GM23338 (cell line): ENCODE data around the gene BBS10. TPM values are rescaled to one million over a fixed set of nuclear protein-coding genes. Genes with fewer than 3 reads are reported as not detected.

Experiments used
- ATAC-seq: fragments of 200-7000 bp; cut with Tn5 transposase; 3 replicates; pipeline ENCODE4 v1.9.1; 2020
- DNase-seq: peaks from one replicate; pipeline ENCODE4 v3.0.0-alpha.2; 2015; ENCODE audit warnings: low spot score
- H2AFZ ChIP-seq: fragments of 200-600 bp; sonication (generic); 2 replicates; pipeline ENCODE4 v1.8.0; 2016; ENCODE audit warnings: antibody characterized with exemption, mild to moderate bottlenecking, moderate library complexity
- H3F3A ChIP-seq: fragments of 200-600 bp; sonication (generic); replicated peaks from 2 replicates; pipeline ENCODE4 v1.8.0; 2017; ENCODE audit warnings: antibody characterized with exemption, mixed run types, low read depth
- H3K27ac ChIP-seq: fragments of 200-600 bp; sonication (generic); 2 replicates; pipeline ENCODE4 v1.6.1; 2016; ENCODE audit warnings: low read depth
- H3K27me3 ChIP-seq: fragments of 200-600 bp; sonication (generic); 2 replicates; pipeline ENCODE4 v1.8.0; 2016; ENCODE audit warnings: mild to moderate bottlenecking, mixed run types, moderate library complexity; ENCODE audit not compliant: insufficient read depth
- H3K36me3 ChIP-seq: fragments of 200-600 bp; sonication (generic); 2 replicates; pipeline ENCODE4 v1.8.0; 2016; ENCODE audit warnings: mild to moderate bottlenecking; ENCODE audit not compliant: insufficient read depth
- H3K4me1 ChIP-seq: fragments of 200-600 bp; sonication (generic); 2 replicates; pipeline ENCODE4 v1.8.0; 2016; ENCODE audit warnings: mild to moderate bottlenecking, moderate library complexity; ENCODE audit not compliant: insufficient read depth
- H3K4me2 ChIP-seq: fragments of 200-600 bp; sonication (generic); 2 replicates; pipeline ENCODE4 v1.7.1; 2017; ENCODE audit warnings: mixed run types
- H3K4me3 ChIP-seq: fragments of 200-600 bp; sonication (generic); 2 replicates; pipeline ENCODE4 v1.6.1; 2016; ENCODE audit warnings: mixed run types
- H3K79me2 ChIP-seq: fragments of 200-600 bp; sonication (generic); replicated peaks from 2 replicates; pipeline ENCODE4 v1.8.0; 2017; ENCODE audit warnings: mild to moderate bottlenecking; ENCODE audit not compliant: insufficient read depth
- H3K9me2 ChIP-seq: fragments of 200-600 bp; sonication (generic); 2 replicates; pipeline ENCODE4 v1.8.0; 2017; ENCODE audit not compliant: insufficient read depth
- H4K20me1 ChIP-seq: fragments of 200-600 bp; sonication (generic); replicated peaks from 2 replicates; pipeline ENCODE4 v1.8.0; 2017; ENCODE audit warnings: mild to moderate bottlenecking; ENCODE audit not compliant: insufficient read depth
- H3K27ac Mint-ChIP-seq: 2 replicates; pipeline ENCODE4 v1.8.0; 2020; ENCODE audit warnings: inconsistent platforms, mild to moderate bottlenecking, moderate library complexity, mixed read lengths
- H3K27me3 Mint-ChIP-seq: 3 replicates; pipeline ENCODE4 v1.8.0; 2022; ENCODE audit warnings: low read depth, mild to moderate bottlenecking, moderate library complexity, mixed read lengths, inconsistent platforms; ENCODE audit not compliant: insufficient read depth, poor library complexity
- H3K36me3 Mint-ChIP-seq: 3 replicates; pipeline ENCODE4 v1.8.0; 2021; ENCODE audit warnings: low read depth, mild to moderate bottlenecking, inconsistent platforms, moderate library complexity, mixed read lengths
- H3K4me1 Mint-ChIP-seq: 3 replicates; pipeline ENCODE4 v1.8.0; 2020; ENCODE audit warnings: mild to moderate bottlenecking, inconsistent platforms, mixed read lengths
- H3K4me3 Mint-ChIP-seq: 3 replicates; pipeline ENCODE4 v1.8.0; 2021; ENCODE audit warnings: moderate library complexity, mild to moderate bottlenecking, inconsistent platforms, mixed read lengths
- H3K9me3 Mint-ChIP-seq: 3 replicates; pipeline ENCODE4 v1.8.0; 2020; ENCODE audit warnings: moderate library complexity, mild to moderate bottlenecking, inconsistent platforms, mixed read lengths
- CREB1 ChIP-seq: fragments of 250-450 bp; sonication (Bioruptor Pico); IDR thresholded peaks from 2 replicates; pipeline ENCODE4 v1.5.0; 2020; ENCODE audit warnings: low read depth, mild to moderate bottlenecking, moderate library complexity
- CTCF ChIP-seq, 2 experiments: fragments of 200-600 bp in 1 of 2; sonication (generic) in 1 of 2; conservative IDR thresholded peaks; 2 replicates each; pipeline versions ENCODE4 v1.5.1 to v1.6.1; 2016 to 2017; ENCODE audit warnings: antibody characterized with exemption in 2 of 2, low read depth in 2 of 2, mild to moderate bottlenecking in 2 of 2, moderate library complexity in 1 of 2
- ETS1 ChIP-seq: IDR thresholded peaks from 2 replicates; pipeline ENCODE4 v1.6.1; 2016; ENCODE audit warnings: antibody characterized with exemption
- EZH2 ChIP-seq: fragments of 200-600 bp; sonication (generic); IDR thresholded peaks from one replicate; pipeline ENCODE4 v1.8.0; 2017; ENCODE audit warnings: antibody characterized with exemption, mild to moderate bottlenecking, low read depth; ENCODE audit not compliant: unreplicated experiment
- EZH2phosphoT487 ChIP-seq: fragments of 200-600 bp; sonication (generic); IDR thresholded peaks from one replicate; pipeline ENCODE4 v1.8.1; 2018; ENCODE audit warnings: antibody characterized with exemption; ENCODE audit not compliant: unreplicated experiment
- JUNB ChIP-seq: IDR thresholded peaks from one replicate; pipeline ENCODE4 v1.6.1; 2016; ENCODE audit warnings: antibody characterized with exemption; ENCODE audit not compliant: unreplicated experiment
- NANOG ChIP-seq: IDR thresholded peaks from 2 replicates; pipeline ENCODE4 v1.6.1; 2016; ENCODE audit warnings: antibody characterized with exemption, borderline replicate concordance
- POLR2AphosphoS5 ChIP-seq: IDR thresholded peaks from 2 replicates; pipeline ENCODE4 v1.6.1; 2016; ENCODE audit warnings: antibody characterized with exemption, low read depth
- REST ChIP-seq: IDR thresholded peaks from one replicate; pipeline ENCODE4 v1.6.1; 2018; ENCODE audit warnings: antibody characterized with exemption; ENCODE audit not compliant: unreplicated experiment
- STAT1 ChIP-seq: IDR thresholded peaks from one replicate; pipeline ENCODE4 v1.6.1; 2016; ENCODE audit warnings: antibody characterized with exemption; ENCODE audit not compliant: unreplicated experiment
- ZNF114 ChIP-seq: fragments of 250-450 bp; sonication (Bioruptor Pico); IDR thresholded peaks from 2 replicates; pipeline ENCODE4 v1.5.0; 2020; ENCODE audit warnings: mild to moderate bottlenecking, moderate library complexity
- ZNF331 ChIP-seq: fragments of 250-450 bp; sonication (Bioruptor Pico); IDR thresholded peaks from 2 replicates; pipeline ENCODE4 v1.5.0; 2020; ENCODE audit warnings: low read depth, mild to moderate bottlenecking, moderate library complexity
- ZNF462 ChIP-seq: fragments of 250-450 bp; sonication (Bioruptor Pico); IDR thresholded peaks from 2 replicates; pipeline ENCODE4 v1.5.0; 2020; ENCODE audit warnings: mild to moderate bottlenecking, moderate library complexity
- polyA plus RNA-seq: library from polyadenylated mRNA; unstranded; fragments of >200 nt; fragmentation: Nextera tagmentation; extraction: Ambion mirVana; gene quantifications from 2 replicates; pipeline ENCODE4 v1.2.1, GENCODE V29; 2016
- total RNA-seq: library from RNA; depleted of rRNA; stranded (reverse); fragments of >200 nt; shearing (Covaris generic); gene quantifications from 2 replicates; pipeline ENCODE4 v1.2.3, GENCODE V29; 2014

BBS10 gene
- total and polyA plus RNA-seq, 2 experiments from 2014 or later = 5.2 to 12.8 TPM

GRCh38 chr12:76387614-76388013, 39.4 kb upstream of the BBS10 start:
- Mint-ChIP-seq H3K9me3 (no peaks in the 10 kb centered on the region), H3K36me3 (peaks cover 5% of the 10 kb centered on the region; the same call in 2 of the 3 replicates), H3K27ac (no peak overlapping the region), H3K27me3 (no peaks in the 10 kb centered on the region), H3K4me1 (peaks cover 5% of the 10 kb centered on the region), H3K4me3 (no peak overlapping the region)
- Histone ChIP-seq H2AFZ (no peak overlapping the region), H3K27me3 (no peaks in the 10 kb centered on the region), H3K27ac (no peak overlapping the region), H3K9me2 (no peaks in the 10 kb centered on the region), H3K4me3 (no peak overlapping the region), H4K20me1 (no peaks in the 10 kb centered on the region), H3K36me3 (no peaks in the 10 kb centered on the region), H3K4me2 (no peak overlapping the region), H3K4me1 (peaks cover 8% of the 10 kb centered on the region; the same call in 1 of the 2 replicates), H3K79me2 (no peaks in the 10 kb centered on the region), H3F3A (no peaks in the 10 kb centered on the region)
- ATAC-seq (no peak), DNase-seq (no peak)
- TF ChIP-seq POLR2AphosphoS5 (no peak), EZH2phosphoT487 (no peak), NANOG (no peak), JUNB (no peak), EZH2 (no peak), STAT1 (no peak), ZNF462 (no peak), CREB1 (CRISPR knock-in tag) (no peak), ZNF114 (CRISPR knock-in tag) (no peak), ETS1 (no peak), ZNF331 (CRISPR knock-in tag) (no peak), REST (no peak), CTCF (conservative IDR thresholded peaks at IDR 0.05; ENCODE audit: low read depth in 2 of 2) (no peak)
